ENCODE data around the gene TAS1R2. TPM values are rescaled to one million over a fixed set of nuclear protein-coding genes. Genes with fewer than 3 reads are reported as not detected.

TAS1R2 gene
- total RNA-seq, 2 experiments from 2014 or later: not detected

DNA sequence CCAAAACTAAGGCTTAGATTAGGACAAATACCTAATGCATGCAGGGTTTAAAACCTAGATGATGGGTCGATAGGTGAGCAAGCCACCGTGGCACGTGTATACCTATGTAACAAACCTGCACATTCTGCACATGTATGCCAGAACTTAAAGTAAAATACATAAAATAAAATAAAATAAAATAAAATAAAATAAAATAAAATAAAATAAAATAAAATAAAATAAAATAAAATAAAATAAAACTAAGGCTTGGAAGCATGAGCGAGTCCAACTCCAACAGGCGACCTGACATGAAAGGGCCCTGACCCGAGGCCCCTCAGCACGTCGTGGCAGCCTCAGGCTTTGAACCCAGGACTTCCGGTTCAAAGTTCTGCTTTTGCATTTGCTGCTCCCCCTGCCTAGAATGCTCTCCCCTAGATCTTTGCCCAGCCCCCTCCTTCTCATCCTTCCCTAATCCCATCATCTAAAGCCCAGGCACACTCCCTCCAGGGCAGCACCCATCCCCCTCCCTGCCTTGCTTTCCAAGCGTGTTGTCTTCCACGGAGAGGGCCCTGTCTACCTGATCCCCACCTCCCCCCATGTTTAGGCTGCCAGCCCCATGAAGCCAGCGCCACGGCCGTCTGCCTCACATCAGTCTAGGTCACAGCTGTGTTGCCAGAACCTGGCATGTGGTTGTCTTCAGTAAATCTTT lies 64.3 kb downstream of the TAS1R2 start:
- no peaks in the 10 kb centered on the region for H3K9me3 Mint-ChIP-seq
- DNase-seq: no peak
- POLR2A ChIA-PET: no interaction called here
- H3K36me3 Mint-ChIP-seq (ENCODE audit: low read depth): no peaks in the 10 kb centered on the region
- CTCF ChIA-PET: interaction anchor here (0.9 to 2.0 kb wide), 2 partner anchors 10 to 16 kb away, joined by 3 to 4 read pairs; no protein-coding TSS in a partner anchor
- no peak overlapping the region for H3K27ac Mint-ChIP-seq
- H3K4me3 Mint-ChIP-seq: no peak overlapping the region
- H3K27me3 Mint-ChIP-seq: peaks cover 9% of the 10 kb centered on the region
- peaks cover 1% of the 10 kb centered on the region for H3K4me1 Mint-ChIP-seq

DNA sequence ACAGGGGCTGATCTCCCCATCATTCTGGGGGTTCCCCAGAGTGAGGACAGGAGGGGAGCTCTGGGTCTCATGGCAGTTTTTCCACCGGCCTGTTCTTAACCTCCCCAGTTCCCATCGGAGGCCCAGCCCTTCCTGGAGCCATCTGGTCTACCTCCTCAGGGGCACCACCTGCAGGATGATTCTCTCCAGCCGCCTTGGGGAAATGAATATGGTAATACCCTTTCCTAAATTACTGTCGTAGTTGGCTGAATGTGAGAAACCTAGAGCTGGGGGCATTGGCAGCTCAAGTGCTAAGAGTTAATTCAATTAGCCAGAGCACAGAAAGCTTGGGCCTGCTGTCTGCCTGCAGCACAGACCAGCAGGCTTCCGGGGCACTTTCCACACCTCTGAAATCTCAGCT lies 64.9 kb downstream of the TAS1R2 start:
- CTCF ChIA-PET: interaction anchor here (2.0 kb wide), 1 partner anchor 17 kb away, joined by 4 read pairs; no protein-coding TSS in a partner anchor
- H3K27me3 Mint-ChIP-seq: peaks cover 12% of the 10 kb centered on the region
- H3K36me3 Mint-ChIP-seq (ENCODE audit: low read depth): no peaks in the 10 kb centered on the region
- no peak for DNase-seq
- H3K4me1 Mint-ChIP-seq: peaks cover 1% of the 10 kb centered on the region
- no peaks in the 10 kb centered on the region for H3K9me3 Mint-ChIP-seq
- H3K27ac Mint-ChIP-seq: no peak overlapping the region
- POLR2A ChIA-PET: no interaction called here
- H3K4me3 Mint-ChIP-seq: no peak overlapping the region

DNA sequence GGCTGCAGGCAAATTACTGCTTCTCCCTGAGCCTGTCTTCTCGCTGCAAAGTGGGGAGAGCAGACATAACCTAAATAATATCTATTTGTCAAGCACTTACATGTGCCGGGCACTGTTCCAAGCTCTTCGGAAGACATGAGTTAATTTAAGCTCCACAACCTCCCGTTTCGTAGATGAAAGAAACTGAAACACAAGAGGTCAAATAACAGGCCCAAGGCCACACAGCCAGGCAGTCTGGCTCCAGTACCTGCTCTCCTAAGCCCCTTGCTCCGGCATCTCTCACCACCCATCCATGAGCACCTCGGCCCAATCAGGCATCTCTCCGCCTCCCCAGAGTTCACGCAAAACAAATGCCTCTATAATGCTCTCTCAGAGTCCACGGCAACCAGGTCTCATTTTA lies 65.4 kb downstream of the TAS1R2 start:
- Mint-ChIP-seq H3K9me3 (no peaks in the 10 kb centered on the region), H3K27ac (no peak overlapping the region), H3K27me3 (peaks cover 12% of the 10 kb centered on the region)

DNA sequence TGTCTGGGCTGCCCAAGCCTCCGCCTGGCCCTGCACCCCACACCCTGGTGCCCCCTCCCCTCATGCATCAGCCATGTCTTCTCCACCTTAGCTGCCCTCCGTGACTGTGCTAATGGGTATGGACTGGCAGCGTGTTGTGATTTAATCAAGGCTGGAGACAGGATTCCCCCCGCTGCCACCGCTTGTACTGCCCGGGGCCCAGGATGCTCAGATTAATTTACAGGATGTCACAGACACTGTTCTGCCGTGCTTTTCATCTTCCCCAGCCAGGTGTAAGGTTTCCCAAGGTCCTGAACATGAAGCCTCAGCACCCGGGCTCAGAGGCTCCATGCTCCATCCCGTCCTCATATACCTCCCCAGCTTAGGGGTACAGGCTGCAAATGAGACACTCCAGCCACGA lies 66.3 kb downstream of the TAS1R2 start:
- CTCF ChIA-PET: no interaction called here
- peaks cover 1% of the 10 kb centered on the region for H3K4me1 Mint-ChIP-seq
- H3K27me3 Mint-ChIP-seq: peaks cover 14% of the 10 kb centered on the region
- H3K9me3 Mint-ChIP-seq: no peaks in the 10 kb centered on the region
- DNase-seq: no peak
- H3K4me3 Mint-ChIP-seq: no peak overlapping the region
- no peaks in the 10 kb centered on the region for H3K36me3 Mint-ChIP-seq (ENCODE audit: low read depth)
- POLR2A ChIA-PET: no interaction called here
- no peak overlapping the region for H3K27ac Mint-ChIP-seq

More for the DNA sequence above, 65.4 kb downstream of the TAS1R2 start:
- no peak for DNase-seq
- Mint-ChIP-seq H3K4me1 (peaks cover 1% of the 10 kb centered on the region), H3K36me3 (ENCODE audit: low read depth) (no peaks in the 10 kb centered on the region), H3K4me3 (no peak overlapping the region)
- POLR2A ChIA-PET: no interaction called here
- CTCF ChIA-PET: interaction anchor here (2.0 kb wide), 1 partner anchor 18 kb away, joined by 4 read pairs; no protein-coding TSS in a partner anchor

DNA sequence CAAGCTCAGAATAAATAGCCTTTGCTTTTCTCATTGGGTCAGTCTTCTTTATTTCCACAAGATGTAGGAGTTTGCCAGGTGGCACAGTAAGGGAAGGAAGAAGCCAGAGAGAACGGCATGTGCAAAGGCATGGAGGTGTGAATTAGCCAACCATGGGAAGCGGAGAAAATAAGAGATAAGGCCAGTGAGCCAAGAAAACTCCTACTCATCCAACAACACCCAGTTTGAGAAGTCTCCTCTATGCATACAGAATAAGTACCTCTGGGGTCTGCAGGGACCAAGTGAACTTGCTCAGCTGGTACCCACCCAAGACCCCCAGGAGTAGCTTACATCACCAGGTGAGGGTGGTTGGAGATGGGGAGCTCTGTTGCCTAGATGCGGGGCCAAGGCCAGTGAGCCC lies 66.7 kb downstream of the TAS1R2 start:
- DNase-seq: no peak
- no peak overlapping the region for H3K27ac Mint-ChIP-seq
- ChIA-PET POLR2A (no interaction called here), CTCF (no interaction called here)
- peaks cover 1% of the 10 kb centered on the region for H3K4me1 Mint-ChIP-seq
- no peaks in the 10 kb centered on the region for H3K36me3 Mint-ChIP-seq (ENCODE audit: low read depth)
- H3K9me3 Mint-ChIP-seq: no peaks in the 10 kb centered on the region
- H3K4me3 Mint-ChIP-seq: no peak overlapping the region
- H3K27me3 Mint-ChIP-seq: peaks cover 15% of the 10 kb centered on the region

Small RNA genes lying within 50 kb of the gene (microRNA-seq; reads per million reads assigned to microRNA genes)
- gene MIR1290 (ENCODE audit: borderline microRNAs expressed, borderline replicate concordance) (not detected), gene MIR4695 (ENCODE audit: borderline microRNAs expressed, borderline replicate concordance) (not detected)

Other genes starting within 250 kb of the TAS1R2 start
- gene PAX7, start 228.8 kb downstream of the TAS1R2 start, total RNA-seq: not detected
- gene ALDH4A1, start 42.9 kb upstream of the TAS1R2 start, total RNA-seq: 1 to 10 TPM; 4.3 to 5.9 TPM
- 10 to 100 TPM; 20.4 to 21.7 TPM for gene IFFO2, start 97.0 kb upstream of the TAS1R2 start, total RNA-seq